HG03135 (cell line): Measurements from ENCODE around the gene UBR3.
A peak's percentile ranks its signal among the peaks of the same experiment; 100 is the strongest.
"Not testable (repeated sequence)": the region's sequence is repeated elsewhere in the genome, so short reads cannot be mapped to it uniquely, and the experiment has no call there.

Experiments
- ATAC-seq: cut with Tn5 transposase; IDR thresholded peaks from one replicate; pipeline ENCODE4 v1.9.1; 2021; ENCODE audit warnings: mild to moderate bottlenecking, moderate library complexity; ENCODE audit not compliant: unreplicated experiment

UBR3 gene

DNA sequence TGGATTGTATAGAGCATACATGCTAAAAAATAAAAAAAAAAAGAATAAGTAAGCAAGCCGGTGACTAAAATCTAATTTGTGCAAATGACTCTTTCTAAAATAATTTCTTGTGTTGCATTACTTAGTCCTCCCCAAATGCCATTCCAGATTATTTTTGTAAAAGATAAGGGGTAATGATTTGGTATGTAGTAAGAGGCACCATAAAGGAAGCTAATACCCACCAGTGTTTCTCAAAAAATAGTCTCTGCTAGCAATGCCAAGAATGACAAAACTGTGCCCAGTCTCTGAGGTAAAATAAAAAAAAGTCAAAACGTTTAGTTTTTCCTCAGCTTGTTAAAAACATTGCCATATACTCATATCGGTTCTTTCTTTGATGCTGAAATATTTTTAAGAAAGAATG is 5.2 kb upstream of the UBR3 start:
- ATAC-seq, result no peak

DNA sequence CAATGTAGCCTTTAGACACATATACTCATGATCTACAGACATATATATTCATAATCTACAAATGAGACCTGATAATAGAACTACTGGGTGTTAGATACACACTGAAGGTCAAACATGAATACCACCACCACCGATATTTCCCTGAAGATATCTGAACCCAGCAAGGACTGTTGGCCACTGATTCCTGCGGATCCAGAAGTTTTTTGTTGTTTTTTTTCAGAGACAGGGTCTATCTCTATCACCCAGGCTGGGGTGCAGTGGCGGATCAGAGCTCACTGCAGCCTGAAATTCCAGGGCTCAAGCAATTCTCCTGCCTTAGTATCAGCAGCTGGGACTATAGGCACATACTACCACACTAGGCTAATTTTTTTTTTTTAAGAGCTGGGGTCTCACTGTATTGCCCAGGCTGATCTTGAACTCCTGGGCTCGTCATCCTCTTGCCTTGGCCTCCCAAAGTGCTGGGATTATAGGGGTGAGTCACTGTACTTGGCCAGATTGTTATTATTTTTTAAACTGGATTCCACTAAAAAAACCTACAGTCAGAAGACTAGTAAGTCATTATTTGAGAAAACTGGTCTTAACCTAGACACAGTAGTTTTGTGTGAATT is 4.4 kb upstream of the UBR3 start:
- ATAC-seq, result no peak

GRCh38 chr2:169823996-169824372 is 3.3 kb upstream of the UBR3 start:
- peak; percentile 1 for ATAC-seq

GRCh38 chr2:169824373-169825333 is 2.6 kb upstream of the UBR3 start, which contains the start of gene METTL5:
METTL5 (minus strand) TSS chr2:169824905; CDS start chr2:169824597, 308 bp downstream.
- ATAC-seq, result peak; percentile 62

DNA sequence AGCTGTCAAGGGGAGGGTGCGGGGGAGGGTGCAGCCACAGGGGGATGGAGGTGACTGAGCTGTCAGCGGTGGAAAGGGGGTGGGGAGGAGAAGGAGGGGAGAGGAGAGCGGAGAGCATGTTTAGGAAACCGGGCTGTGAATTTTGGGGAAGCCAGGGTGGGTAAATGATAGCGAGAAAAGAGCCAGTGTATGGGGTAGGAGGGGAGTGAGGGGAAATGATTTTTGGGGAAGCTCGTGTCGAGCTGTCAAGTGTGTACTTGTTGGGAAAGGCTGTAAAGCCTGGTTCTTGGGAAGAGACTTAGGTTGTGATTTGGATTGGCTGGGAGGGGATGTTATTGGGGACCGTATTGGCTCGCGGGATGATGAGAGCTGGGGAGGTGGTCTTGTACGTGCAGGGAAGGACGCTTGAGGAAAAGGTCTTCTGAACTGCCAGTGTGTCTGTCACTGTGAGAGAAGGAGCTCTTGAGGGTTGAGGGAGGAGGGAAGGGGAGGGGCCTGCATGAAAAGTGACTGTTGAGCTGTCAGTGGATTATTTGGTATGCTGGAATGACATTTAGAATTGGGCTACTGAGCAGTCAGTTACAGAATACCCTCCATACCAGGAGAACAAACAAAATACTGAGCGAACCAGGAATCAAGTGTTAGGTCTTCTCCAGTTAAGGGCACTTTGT is 1.0 kb downstream of the UBR3 start:
- ATAC-seq, result peak; percentile 24

DNA sequence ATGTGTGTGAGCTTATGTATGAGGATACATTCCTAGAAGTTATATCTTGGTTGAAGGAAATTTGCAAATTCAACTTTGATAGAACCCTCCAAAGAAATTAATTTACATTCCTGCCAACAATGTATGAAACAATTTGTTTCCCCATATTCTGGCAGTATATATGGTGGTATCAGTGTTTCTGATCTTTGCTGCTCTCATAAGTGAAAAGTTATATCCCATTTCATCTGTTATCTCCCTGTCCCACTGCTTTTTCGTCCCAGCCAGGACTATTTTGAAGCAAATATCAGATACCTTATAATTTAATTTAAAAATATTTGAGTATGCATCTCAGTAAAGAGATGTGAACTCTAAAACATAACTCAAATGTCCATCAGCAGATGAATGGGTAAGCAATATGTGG is 7.1 kb downstream of the UBR3 start:
- no peak for ATAC-seq

- no peak for ATAC-seq
Observed at GRCh38 chr2:169838743-169839489, 11.7 kb downstream of the UBR3 start.

DNA sequence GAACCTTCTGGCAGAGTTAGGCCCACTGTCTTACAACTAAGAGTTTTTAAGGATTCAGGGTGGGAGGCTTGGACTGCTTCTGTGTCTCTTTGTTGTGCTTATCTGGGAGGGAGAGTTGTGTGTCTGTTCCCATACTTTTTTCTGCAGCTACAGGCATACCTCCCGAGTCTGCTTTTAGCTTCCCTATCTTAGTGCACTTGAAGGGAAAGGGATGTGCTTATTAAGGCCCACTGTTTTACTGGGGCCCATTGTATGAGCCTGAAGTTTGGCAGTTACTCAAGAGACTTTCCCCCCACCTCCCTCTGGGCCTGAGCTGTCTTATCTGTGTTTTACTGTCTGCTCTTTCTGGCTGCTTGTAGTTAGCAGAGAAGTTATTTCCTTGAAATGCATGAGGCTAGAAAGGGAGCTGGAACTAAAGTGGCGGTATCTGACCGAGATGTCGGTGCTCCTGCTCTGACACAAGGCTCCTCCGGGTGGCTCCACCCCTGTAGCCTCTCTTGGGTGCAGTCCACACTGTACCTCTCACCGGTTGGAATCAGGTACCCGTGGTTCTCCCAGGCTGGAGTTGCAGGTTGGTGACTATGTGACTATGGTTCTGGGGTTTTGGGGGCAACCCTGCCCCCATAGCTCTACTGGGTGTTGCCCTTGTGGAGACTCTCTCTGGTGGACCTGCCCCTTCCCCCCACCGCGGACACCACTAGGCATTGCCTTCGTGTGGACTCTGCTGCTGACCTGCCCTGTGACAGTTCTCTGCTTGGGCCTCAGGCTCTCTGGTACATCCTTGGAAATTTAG is 12.9 kb downstream of the UBR3 start:
- no peak for ATAC-seq

DNA sequence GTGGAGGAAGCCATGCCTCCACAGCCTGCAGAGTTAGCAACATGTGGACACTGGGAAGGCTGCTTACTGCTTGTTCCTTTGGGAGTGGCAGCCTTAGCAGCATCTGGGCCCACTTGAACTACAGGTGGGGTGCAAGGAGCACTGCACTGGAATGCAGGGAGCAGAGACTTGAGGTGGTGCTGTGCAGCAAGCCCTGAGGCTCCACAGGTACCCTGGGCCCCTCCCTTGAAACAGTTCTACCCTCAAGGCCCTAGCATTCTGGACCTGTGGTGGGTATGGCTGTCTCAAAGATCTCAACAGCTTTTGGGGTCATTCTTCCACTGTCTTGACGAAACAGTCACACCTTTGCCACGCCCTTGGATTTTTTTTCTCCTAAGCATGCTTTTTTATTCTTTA is 13.5 kb downstream of the UBR3 start:
- no peak for ATAC-seq

GRCh38 chr2:169841625-169842024 is 14.4 kb downstream of the UBR3 start:
- not testable (repeated sequence) for ATAC-seq

- no peak for ATAC-seq
Observed at GRCh38 chr2:169845016-169845415, 17.8 kb downstream of the UBR3 start.

GRCh38 chr2:169848959-169849693 is 21.9 kb downstream of the UBR3 start:
- ATAC-seq, result not testable (repeated sequence)

GRCh38 chr2:169849710-169850109 is 22.5 kb downstream of the UBR3 start:
- ATAC-seq, result no peak

DNA sequence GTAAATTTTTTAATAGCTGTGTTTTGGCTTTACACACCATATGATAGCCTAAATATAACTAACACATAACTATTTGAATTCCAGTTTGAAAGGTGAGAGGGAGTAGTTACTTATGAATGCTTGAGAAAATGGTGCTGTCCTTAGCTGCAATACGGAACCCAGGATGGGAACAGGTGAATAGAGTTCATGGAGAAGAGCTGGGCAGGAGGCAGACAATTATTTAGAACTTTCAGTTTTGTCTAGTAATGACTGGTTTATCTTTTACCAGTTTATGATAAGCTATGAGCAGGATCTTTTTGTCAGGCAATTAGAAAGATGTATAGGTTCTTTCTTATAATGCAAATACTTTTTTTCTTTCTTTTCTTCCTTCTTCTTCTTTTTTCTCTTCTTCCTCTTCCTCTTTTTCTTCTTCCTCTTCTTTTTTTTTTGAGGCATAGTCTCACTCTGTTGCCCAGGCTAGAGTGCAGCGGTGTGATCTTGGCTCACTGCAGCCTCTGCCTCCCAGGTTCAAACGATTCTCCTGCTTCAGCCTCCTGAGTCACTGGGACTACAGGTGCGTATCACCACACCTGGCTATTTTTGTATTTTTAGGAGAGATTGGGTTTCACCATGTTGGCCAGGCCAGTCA is 25.9 kb downstream of the UBR3 start:
- no peak for ATAC-seq

GRCh38 chr2:169855281-169856258 is 28.3 kb downstream of the UBR3 start:
- not testable (repeated sequence) for ATAC-seq

DNA sequence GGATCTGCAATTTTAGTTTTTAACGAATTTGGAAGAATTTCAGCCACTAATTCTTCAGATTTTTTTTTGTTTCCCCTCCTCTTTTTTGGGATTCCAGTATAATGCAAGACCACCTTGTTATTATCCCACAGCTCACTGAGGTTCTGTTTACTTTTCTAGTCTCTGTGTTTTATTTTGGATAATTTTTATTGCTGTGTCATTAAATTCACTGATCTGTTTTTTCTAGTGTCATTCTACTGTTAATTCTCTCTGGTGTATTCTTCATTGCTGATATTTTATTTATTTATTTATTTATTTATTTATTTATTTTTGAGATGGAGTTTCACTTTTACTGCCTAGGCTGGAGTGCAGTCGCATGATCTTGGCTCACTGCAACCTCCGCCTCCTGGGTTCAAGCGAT is 32.2 kb downstream of the UBR3 start:
- no peak for ATAC-seq

DNA sequence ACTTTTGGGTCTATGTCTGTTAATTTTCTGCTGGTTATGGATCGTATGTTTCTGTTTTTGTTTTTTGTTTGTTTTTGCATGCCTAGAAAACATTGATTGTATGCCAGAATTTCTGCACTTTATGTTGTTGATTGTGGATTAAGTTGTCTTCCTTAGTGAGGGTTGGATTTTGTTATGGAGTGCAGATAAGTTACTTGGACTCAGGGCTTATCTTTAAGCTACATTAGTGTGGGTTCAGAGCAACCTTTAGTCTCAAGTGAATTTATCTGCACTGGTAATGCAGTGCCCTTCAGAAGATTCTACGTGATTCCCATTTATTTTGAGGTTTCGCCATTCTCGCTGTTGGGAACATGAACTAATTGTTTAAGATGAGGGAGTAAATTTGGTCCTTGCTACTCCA is 32.9 kb downstream of the UBR3 start:
- ATAC-seq, result no peak

DNA sequence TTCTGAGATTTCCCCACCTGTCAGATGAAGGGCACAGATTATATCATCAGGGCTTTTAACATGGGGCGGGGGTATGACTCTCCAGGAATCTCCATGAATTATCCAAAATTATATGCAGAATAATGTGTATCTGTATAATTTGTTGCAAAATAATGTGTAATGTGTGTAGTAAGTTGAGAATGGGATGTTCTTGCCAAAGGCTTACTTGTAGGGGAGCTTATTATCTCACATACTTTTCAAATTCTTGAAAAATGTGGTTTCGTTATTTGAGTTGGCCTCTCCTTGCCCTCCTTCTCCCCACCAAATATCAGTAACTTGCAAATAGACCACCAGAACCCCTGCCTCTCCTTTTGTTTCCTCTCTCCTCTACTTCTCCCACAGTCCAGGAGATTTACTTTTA is 35.6 kb downstream of the UBR3 start:
- no peak for ATAC-seq
